GM23248 (cell line): ENCODE data around the gene IL36RN.

ENCODE experiments used
- EZH2 ChIP-seq: fragments of 200-600 bp; sonication (generic); IDR thresholded peaks from 2 replicates; pipeline ENCODE4 v1.6.1; 2018; ENCODE audit warnings: antibody characterized with exemption, mild to moderate bottlenecking; ENCODE audit not compliant: insufficient read depth, poor library complexity, severe bottlenecking
- EZH2phosphoT487 ChIP-seq: fragments of 200-600 bp; sonication (generic); IDR thresholded peaks from 2 replicates; pipeline ENCODE4 v1.6.1; 2018; ENCODE audit warnings: antibody characterized with exemption, moderate library complexity, mild to moderate bottlenecking, low read depth; ENCODE audit not compliant: insufficient read depth

- TF ChIP-seq EZH2 = no peak
- no peak for TF ChIP-seq EZH2phosphoT487
These were observed 9.3 kb downstream of the IL36RN start for GRCh38 chr2:113068249-113068648.
